Measurements from ENCODE around the gene ADCY1.

GRCh38 chr7:45563401-45563800, 10.8 kb upstream of the ADCY1 start:
- TF ChIP-seq CTCF (IDR thresholded peaks at IDR 0.05; ENCODE audit: low read length) (no peak), EZH2 (optimal IDR thresholded peaks at IDR 0.05; ENCODE audit: low read depth, low read length) (no peak), EZH2phosphoT487 (IDR thresholded peaks at IDR 0.05; ENCODE audit: low read length) (no peak)
